Liver (tissue), 3 donors: ENCODE results near the gene GSK3A.

Source experiments
- CTCF ChIP-seq: fragments of 150-350 bp; IDR thresholded peaks from 2 replicates; pipeline ENCODE4 v1.5.1; 2017; ENCODE audit warnings: improper control_type of control experiment, low read depth, low read length; ENCODE audit not compliant: missing input control
- FOXA1 ChIP-seq: IDR thresholded peaks from 2 replicates; pipeline ENCODE4 v1.6.1; 2016; ENCODE audit warnings: antibody characterized with exemption
- HNF4G ChIP-seq: IDR thresholded peaks from 2 replicates; pipeline ENCODE4 v1.6.1; 2016; ENCODE audit warnings: antibody characterized with exemption
- JUND ChIP-seq, 2 donors: IDR thresholded peaks; 2 replicates each; pipeline ENCODE4 v1.6.1; 2016; ENCODE audit warnings: antibody characterized with exemption in 2 of 2
- REST ChIP-seq: IDR thresholded peaks from 2 replicates; pipeline ENCODE4 v1.6.1; 2016; ENCODE audit warnings: antibody characterized with exemption, mild to moderate bottlenecking
- RXRA ChIP-seq, 2 donors: IDR thresholded peaks; 2 replicates each; pipeline ENCODE4 v1.6.1; 2017 to 2018; ENCODE audit warnings: antibody characterized with exemption in 2 of 2, mild to moderate bottlenecking in 1 of 2
- TAF1 ChIP-seq: conservative IDR thresholded peaks from 2 replicates; pipeline ENCODE4 v1.6.1; 2016; ENCODE audit warnings: antibody characterized with exemption, mild to moderate bottlenecking
- ZBTB33 ChIP-seq: IDR thresholded peaks from 2 replicates; pipeline ENCODE4 v1.6.1; 2016; ENCODE audit warnings: antibody characterized with exemption
- donor health status: healthy.
- donor health status: healthy.

GRCh38 chr19:42184401-42184861 is 58.0 kb downstream of the GSK3A start:
- TF ChIP-seq CTCF (peak; percentile 90), REST (no peak), FOXA1 (no peak), TAF1 (no peak), JUND (IDR thresholded peaks at IDR 0.05) (no peak), RXRA (IDR thresholded peaks at IDR 0.05) (no peak), HNF4G (no peak), ZBTB33 (no peak)
